ENCODE results near the gene ABL2.
"Not testable (repeated sequence)": the region's sequence is repeated elsewhere in the genome, so short reads cannot be mapped to it uniquely, and the experiment has no call there.

ABL2 gene

DNA sequence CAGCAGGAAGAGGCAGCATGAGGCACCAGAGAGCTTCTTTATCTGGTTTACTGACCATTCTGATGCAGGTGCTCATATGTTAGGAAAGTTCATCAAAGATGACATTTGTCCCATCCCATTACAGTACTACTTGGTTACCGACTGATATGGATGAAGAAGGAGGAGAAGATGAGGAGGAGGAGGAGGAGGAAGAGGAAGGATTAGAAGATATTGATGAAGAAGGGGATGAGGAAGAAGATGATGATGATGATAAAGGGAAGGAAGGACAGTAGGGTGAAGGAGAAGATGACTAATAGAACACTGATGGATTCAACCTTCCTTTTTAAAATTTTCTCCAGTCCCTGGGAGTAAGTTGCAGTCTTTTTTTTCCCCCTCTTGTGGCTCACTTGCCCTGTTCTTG is 45.1 kb downstream of the ABL2 start:
- Histone ChIP-seq H3K4me1 (ENCODE audit: insufficient read depth, low read length) (no peaks in the 10 kb centered on the region), H3K4me3 (ENCODE audit: low read length) (no peak overlapping the region), H3K9ac (ENCODE audit: low read depth, low read length) (no peak overlapping the region), H3K27ac (ENCODE audit: low read length) (no peak overlapping the region), H3K27me3 (ENCODE audit: insufficient read depth, low read length) (no peaks in the 10 kb centered on the region), H3K36me3 (ENCODE audit: insufficient read depth, low read depth, low read length) (no peaks in the 10 kb centered on the region), H3K9me3 (ENCODE audit: insufficient read depth, low read depth, low read length) (no peaks in the 10 kb centered on the region)

DNA sequence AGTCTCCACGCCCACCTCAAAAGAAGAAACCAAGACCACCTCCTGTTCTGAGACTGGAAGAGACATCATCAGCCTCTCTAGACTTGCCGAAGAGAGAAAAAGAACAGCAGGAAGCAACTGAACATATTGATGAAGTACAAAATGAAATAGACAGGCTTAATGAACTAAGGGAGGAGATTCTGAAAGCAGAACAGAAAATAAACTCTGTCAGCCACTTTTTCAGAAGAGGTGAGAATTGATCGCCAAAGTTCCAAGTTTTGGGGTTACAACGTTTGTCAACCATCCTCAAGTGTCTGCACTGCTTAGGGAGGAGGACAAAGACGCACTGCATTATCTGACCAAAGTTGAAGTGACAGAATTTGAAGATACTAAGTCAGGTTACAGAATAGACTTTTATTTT is 45.6 kb downstream of the ABL2 start:
- no peaks in the 10 kb centered on the region for H3K9me3 ChIP-seq (ENCODE audit: insufficient read depth, low read depth, low read length)
- no peak overlapping the region for H3K9ac ChIP-seq (ENCODE audit: low read depth, low read length)
- H3K36me3 ChIP-seq (ENCODE audit: insufficient read depth, low read depth, low read length): no peaks in the 10 kb centered on the region
- no peaks in the 10 kb centered on the region for H3K27me3 ChIP-seq (ENCODE audit: insufficient read depth, low read length)
- H3K4me3 ChIP-seq (ENCODE audit: low read length): no peak overlapping the region
- H3K4me1 ChIP-seq (ENCODE audit: insufficient read depth, low read length): no peaks in the 10 kb centered on the region
- H3K27ac ChIP-seq (ENCODE audit: low read length): no peak overlapping the region

DNA sequence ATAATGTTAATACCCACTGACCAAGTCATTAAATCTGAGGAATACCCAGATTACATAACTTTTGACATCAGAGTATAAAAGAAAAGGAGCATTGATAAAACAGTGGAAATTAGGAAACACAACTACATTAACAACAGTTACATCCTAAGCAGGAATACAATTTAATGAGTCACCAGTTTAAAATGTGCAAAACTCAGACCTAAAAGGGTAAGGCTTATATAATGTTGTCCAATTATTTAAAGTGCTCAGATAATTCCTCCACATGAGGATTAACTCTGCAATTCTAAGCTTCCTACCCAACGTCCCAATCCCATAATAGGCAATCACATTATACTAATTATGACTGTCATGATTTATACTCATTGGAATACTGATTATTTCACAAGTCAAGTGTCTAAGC is 50.5 kb downstream of the ABL2 start:
- H3K27me3 ChIP-seq (ENCODE audit: insufficient read depth, low read length): no peaks in the 10 kb centered on the region
- peaks cover 4% of the 10 kb centered on the region; the same call in 1 of the 2 replicates for H3K4me1 ChIP-seq (ENCODE audit: insufficient read depth, low read length)
- H3K9ac ChIP-seq (ENCODE audit: low read depth, low read length): no peak overlapping the region
- H3K27ac ChIP-seq (ENCODE audit: low read length): no peak overlapping the region
- H3K9me3 ChIP-seq (ENCODE audit: insufficient read depth, low read depth, low read length): no peaks in the 10 kb centered on the region
- H3K36me3 ChIP-seq (ENCODE audit: insufficient read depth, low read depth, low read length): no peaks in the 10 kb centered on the region
- no peak overlapping the region for H3K4me3 ChIP-seq (ENCODE audit: low read length)

DNA sequence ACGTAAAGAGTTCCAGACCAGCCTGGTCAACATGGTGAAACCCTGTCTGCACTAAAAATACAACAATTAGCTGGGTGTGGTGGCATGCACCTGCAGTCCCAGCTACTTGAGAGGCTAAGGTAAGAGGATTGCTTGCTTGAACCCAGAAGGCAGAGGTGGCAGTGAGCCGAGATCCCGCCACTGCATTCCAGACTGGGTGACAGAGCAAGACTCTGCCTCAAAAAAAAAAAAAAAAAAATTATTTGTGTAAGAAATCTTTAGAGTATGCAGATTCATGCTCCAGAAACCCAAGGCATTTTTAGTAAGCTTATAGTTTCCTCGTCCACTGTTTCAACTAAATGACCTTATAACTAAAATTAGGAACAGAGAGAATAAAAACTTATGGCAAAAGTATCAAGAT is 51.3 kb downstream of the ABL2 start:
- Histone ChIP-seq H3K9ac (ENCODE audit: low read depth, low read length) (no peak overlapping the region), H3K9me3 (ENCODE audit: insufficient read depth, low read depth, low read length) (no peaks in the 10 kb centered on the region), H3K27me3 (ENCODE audit: insufficient read depth, low read length) (no peaks in the 10 kb centered on the region), H3K4me3 (ENCODE audit: low read length) (no peak overlapping the region), H3K4me1 (ENCODE audit: insufficient read depth, low read length) (peaks cover 4% of the 10 kb centered on the region; the same call in 1 of the 2 replicates), H3K27ac (ENCODE audit: low read length) (no peak overlapping the region), H3K36me3 (ENCODE audit: insufficient read depth, low read depth, low read length) (no peaks in the 10 kb centered on the region)

DNA sequence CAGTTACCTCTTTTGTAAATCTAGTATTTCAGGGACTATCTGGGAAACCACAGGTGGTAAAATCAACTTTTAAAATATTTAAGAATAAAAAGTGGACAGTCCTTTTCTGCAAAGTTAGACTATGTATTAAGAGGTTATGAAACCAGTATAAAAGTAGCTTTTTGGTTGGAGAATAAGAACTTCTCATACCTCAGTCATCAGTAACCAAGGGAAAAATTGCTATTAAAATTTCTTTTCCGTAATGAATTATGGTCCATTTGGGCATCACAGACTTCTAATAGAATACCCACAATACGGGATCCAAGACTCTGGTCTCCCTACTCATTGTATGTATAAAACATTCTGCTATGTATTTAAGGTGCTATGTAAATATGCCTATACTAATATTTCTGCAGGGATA is 51.9 kb downstream of the ABL2 start:
- no peak overlapping the region for H3K4me3 ChIP-seq (ENCODE audit: low read length)
- no peaks in the 10 kb centered on the region for H3K27me3 ChIP-seq (ENCODE audit: insufficient read depth, low read length)
- peaks cover 4% of the 10 kb centered on the region; the same call in 1 of the 2 replicates for H3K4me1 ChIP-seq (ENCODE audit: insufficient read depth, low read length)
- H3K9ac ChIP-seq (ENCODE audit: low read depth, low read length): no peak overlapping the region
- no peak overlapping the region for H3K27ac ChIP-seq (ENCODE audit: low read length)
- no peaks in the 10 kb centered on the region for H3K9me3 ChIP-seq (ENCODE audit: insufficient read depth, low read depth, low read length)
- no peaks in the 10 kb centered on the region for H3K36me3 ChIP-seq (ENCODE audit: insufficient read depth, low read depth, low read length)

DNA sequence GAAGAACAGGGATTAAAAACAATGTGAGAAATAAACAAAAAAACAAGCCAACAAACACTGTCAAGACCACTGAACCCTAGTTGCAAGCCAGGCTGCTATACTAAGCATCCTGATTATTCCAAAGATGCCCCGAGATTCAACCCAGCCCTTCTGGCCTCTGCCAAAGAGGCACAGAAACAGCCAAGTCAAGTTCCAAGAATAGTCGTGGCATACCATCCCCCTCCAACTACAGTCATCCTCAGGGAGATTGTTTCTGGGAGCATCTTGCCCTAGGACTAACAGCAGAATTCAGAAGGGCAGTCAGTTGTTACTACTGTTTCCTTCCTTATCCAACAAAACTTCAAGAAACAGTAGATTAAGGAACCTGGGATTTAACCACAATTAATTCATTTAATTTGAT is 52.3 kb downstream of the ABL2 start:
- H3K27me3 ChIP-seq (ENCODE audit: insufficient read depth, low read length): no peaks in the 10 kb centered on the region
- H3K9me3 ChIP-seq (ENCODE audit: insufficient read depth, low read depth, low read length): no peaks in the 10 kb centered on the region
- no peak overlapping the region for H3K9ac ChIP-seq (ENCODE audit: low read depth, low read length)
- H3K4me3 ChIP-seq (ENCODE audit: low read length): no peak overlapping the region
- no peak overlapping the region for H3K27ac ChIP-seq (ENCODE audit: low read length)
- H3K4me1 ChIP-seq (ENCODE audit: insufficient read depth, low read length): peaks cover 4% of the 10 kb centered on the region; the same call in 1 of the 2 replicates
- no peaks in the 10 kb centered on the region for H3K36me3 ChIP-seq (ENCODE audit: insufficient read depth, low read depth, low read length)

DNA sequence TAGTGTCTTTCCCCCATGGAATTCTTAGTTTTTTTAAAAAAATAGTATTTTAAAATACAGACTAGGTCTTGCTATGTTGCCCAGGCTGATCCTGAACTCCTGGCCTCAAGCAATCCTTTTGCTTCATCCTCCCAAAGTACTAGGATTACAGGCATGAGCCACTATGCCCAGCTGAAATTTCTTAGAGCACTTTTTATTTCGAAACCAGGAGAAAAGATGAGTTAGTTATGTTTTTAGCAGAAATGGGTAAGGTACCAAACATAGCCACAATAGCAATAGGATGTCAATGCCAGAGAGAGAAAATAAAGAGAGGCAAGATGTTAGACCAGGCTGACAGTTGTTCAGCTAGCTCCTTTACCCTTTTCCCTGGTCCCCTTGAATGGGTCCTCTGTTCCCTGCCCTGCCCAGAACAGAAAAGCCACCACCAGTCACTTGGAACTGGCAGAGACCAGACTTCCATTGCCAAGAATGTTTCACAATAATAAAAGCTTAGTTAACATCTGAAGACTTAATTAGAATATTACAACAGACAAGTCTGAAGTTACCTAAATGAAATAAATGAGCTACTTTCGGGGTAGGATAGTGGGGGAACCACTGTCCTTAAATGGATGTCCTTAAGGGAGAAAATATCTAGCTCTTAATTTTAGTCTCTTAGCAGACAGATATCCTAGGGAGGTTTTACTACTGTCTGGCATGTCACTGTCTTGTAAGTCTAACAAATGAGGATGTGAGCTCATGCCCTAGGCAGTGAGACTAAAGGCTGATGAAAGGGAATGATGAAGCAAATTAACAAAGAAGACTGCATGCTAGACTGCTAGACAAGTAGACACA is 54.3 kb downstream of the ABL2 start:
- no peak overlapping the region for H3K27ac ChIP-seq (ENCODE audit: low read length)

DNA sequence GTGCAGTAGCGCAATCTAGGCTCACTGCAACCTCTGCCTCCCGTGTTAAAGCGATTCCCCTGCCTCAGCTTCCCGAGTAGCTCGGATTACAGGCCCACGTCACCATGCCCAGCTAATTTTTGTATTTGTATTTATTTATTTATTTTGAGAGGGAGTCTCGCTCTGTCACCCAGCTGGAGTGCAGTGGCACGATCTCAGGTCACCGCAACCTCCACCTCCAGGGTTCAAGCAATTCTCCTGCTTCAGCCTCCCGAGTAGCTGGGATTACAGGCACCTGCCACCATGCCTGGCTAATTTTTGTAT is 59.1 kb downstream of the ABL2 start:
- not testable (repeated sequence) for H3K9me3 ChIP-seq (ENCODE audit: insufficient read depth, low read depth, low read length); H3K4me1 ChIP-seq (ENCODE audit: insufficient read depth, low read length); H3K27me3 ChIP-seq (ENCODE audit: insufficient read depth, low read length); H3K36me3 ChIP-seq (ENCODE audit: insufficient read depth, low read depth, low read length); H3K9ac ChIP-seq (ENCODE audit: low read depth, low read length); H3K27ac ChIP-seq (ENCODE audit: low read length); H3K4me3 ChIP-seq (ENCODE audit: low read length)

More for the DNA sequence above, 54.3 kb downstream of the ABL2 start:
- H3K4me3 ChIP-seq (ENCODE audit: low read length): no peak overlapping the region
- H3K27me3 ChIP-seq (ENCODE audit: insufficient read depth, low read length): no peaks in the 10 kb centered on the region
- H3K9ac ChIP-seq (ENCODE audit: low read depth, low read length): no peak overlapping the region
- H3K36me3 ChIP-seq (ENCODE audit: insufficient read depth, low read depth, low read length): no peaks in the 10 kb centered on the region
- peaks cover 4% of the 10 kb centered on the region; the same call in 1 of the 2 replicates for H3K4me1 ChIP-seq (ENCODE audit: insufficient read depth, low read length)
- no peaks in the 10 kb centered on the region for H3K9me3 ChIP-seq (ENCODE audit: insufficient read depth, low read depth, low read length)

DNA sequence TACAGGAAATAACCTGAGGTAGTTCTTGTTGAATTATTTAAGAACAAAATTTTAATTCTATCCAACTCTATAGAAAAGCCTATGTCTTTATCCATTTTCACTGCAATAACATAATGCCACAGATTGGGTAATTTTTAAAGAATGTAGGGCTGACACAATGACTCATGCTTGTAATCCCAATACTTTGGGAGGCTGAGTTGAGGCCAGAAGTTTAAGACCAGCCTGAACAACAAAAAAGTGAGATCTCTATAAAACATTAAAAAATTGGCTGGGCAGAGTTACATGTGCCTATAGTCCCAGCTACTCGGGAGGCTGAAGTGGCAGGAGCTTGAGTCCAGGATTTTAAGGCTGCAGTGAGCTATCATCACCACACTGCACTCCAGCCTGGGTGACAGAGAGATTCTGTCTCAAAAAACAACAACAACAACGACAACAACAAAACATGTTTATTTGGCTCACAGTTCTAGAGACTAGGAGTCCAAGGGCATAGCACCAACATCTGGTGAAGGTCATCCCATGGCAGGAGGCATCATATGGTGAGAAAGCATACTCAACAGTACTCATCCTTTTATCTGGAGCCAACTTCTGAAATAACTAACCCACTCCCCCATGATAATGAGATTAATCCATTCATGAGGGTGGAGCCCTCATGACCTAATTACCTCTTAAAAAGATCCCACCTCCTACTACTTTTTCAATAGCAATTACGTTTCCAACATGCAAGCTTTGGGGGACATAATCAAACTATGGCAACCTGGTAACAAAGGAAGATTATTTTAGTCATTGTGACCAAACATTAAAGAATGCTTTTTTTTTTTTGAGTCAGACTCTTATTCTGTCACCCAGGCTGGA is 59.6 kb downstream of the ABL2 start:
- Histone ChIP-seq H3K9ac (ENCODE audit: low read depth, low read length) (no peak overlapping the region), H3K27ac (ENCODE audit: low read length) (no peak overlapping the region), H3K27me3 (ENCODE audit: insufficient read depth, low read length) (no peaks in the 10 kb centered on the region), H3K4me3 (ENCODE audit: low read length) (no peak overlapping the region), H3K9me3 (ENCODE audit: insufficient read depth, low read depth, low read length) (no peaks in the 10 kb centered on the region), H3K36me3 (ENCODE audit: insufficient read depth, low read depth, low read length) (no peaks in the 10 kb centered on the region), H3K4me1 (ENCODE audit: insufficient read depth, low read length) (peaks cover 8% of the 10 kb centered on the region)

DNA sequence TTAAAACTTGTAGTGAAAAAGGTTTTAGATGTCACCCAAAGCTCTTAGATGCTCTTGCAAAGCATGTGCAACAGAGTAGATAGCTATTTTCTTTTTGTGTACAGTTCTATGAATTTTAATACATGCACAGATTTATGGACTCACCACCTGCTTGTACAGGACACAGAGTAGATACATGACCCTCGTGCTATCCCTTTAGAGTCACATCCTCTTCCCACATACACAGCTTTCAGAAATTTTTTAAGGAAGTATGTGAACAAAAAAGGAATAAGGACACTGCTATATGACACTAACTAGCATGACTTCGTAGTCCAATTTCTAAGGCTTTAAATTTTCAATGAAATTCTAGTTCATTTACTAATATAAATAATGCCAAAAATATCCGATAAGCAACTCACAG is 60.9 kb downstream of the ABL2 start:
- no peak overlapping the region for H3K27ac ChIP-seq (ENCODE audit: low read length)
- H3K27me3 ChIP-seq (ENCODE audit: insufficient read depth, low read length): no peaks in the 10 kb centered on the region
- H3K36me3 ChIP-seq (ENCODE audit: insufficient read depth, low read depth, low read length): no peaks in the 10 kb centered on the region
- H3K4me3 ChIP-seq (ENCODE audit: low read length): no peak overlapping the region
- H3K9me3 ChIP-seq (ENCODE audit: insufficient read depth, low read depth, low read length): no peaks in the 10 kb centered on the region
- no peak overlapping the region for H3K9ac ChIP-seq (ENCODE audit: low read depth, low read length)
- H3K4me1 ChIP-seq (ENCODE audit: insufficient read depth, low read length): peaks cover 18% of the 10 kb centered on the region

DNA sequence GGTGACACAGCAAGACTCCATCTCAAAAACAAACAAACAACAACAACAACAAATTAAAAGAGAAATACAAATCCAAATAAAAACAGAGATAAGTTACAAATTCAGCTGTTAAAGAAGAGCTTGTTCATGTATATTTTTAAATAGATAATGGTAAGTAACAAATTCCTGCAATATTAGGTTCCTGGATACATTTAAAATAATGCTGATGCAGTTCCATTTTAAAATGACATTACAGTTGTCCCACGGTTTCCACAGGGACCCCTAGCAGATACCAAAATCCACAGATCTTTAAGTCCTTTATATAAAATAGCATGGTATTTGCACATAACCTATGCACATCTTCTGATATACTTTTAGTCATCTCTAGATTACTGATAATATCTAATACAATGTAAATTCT is 61.5 kb downstream of the ABL2 start:
- Histone ChIP-seq H3K9ac (ENCODE audit: low read depth, low read length) (no peak overlapping the region), H3K4me3 (ENCODE audit: low read length) (no peak overlapping the region), H3K4me1 (ENCODE audit: insufficient read depth, low read length) (peaks cover 18% of the 10 kb centered on the region), H3K27ac (ENCODE audit: low read length) (no peak overlapping the region), H3K9me3 (ENCODE audit: insufficient read depth, low read depth, low read length) (no peaks in the 10 kb centered on the region), H3K36me3 (ENCODE audit: insufficient read depth, low read depth, low read length) (no peaks in the 10 kb centered on the region), H3K27me3 (ENCODE audit: insufficient read depth, low read length) (no peaks in the 10 kb centered on the region)

DNA sequence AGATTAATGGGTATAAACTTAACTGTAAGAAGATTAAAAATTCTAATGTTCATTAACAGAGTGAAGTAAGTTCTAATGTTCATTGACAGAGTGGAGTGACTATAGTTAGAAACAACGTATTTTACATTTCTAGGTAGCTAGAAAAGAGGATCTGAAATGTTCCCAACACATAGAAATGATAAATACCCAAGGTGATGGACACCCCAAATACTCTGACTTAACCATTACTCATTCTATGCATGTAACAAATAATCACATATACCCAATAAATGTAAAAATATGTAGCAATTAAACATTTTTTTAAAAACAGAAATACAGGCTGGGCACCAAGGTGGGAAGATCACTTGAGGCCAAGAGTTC is 62.1 kb downstream of the ABL2 start:
- Histone ChIP-seq H3K9ac (ENCODE audit: low read depth, low read length) (no peak overlapping the region), H3K36me3 (ENCODE audit: insufficient read depth, low read depth, low read length) (no peaks in the 10 kb centered on the region), H3K27ac (ENCODE audit: low read length) (no peak overlapping the region), H3K4me1 (ENCODE audit: insufficient read depth, low read length) (peaks cover 18% of the 10 kb centered on the region), H3K4me3 (ENCODE audit: low read length) (no peak overlapping the region), H3K27me3 (ENCODE audit: insufficient read depth, low read length) (no peaks in the 10 kb centered on the region), H3K9me3 (ENCODE audit: insufficient read depth, low read depth, low read length) (no peaks in the 10 kb centered on the region)

All from iPS-20b (cell line).